Endothelial cell of hepatic sinusoid (primary cell): ENCODE data around the gene TBATA.

Experiments
- in situ Hi-C: cut with HindIII; loops from 2 replicates; pipeline ENCODE4 v1.10.0; 2017; ENCODE audit warnings: low sequenced_read_pairs

The TBATA gene

GRCh38 chr10:70765794-70766594, 19.2 kb downstream of the TBATA start:
- in situ Hi-C loops, result loop anchor here (10.0 to 25.0 kb wide), 2 partner anchors 221 to 329 kb away; partner anchors contain the start of gene NODAL

- in situ Hi-C loops, result loop anchor here (5.0 to 25.0 kb wide), 4 partner anchors 91 to 326 kb away; partner anchors contain the start of genes ADAMTS14 and NODAL
These were observed 21.6 kb downstream of the TBATA start for GRCh38 chr10:70763567-70763966.

GRCh38 chr10:70762441-70763175, 22.6 kb downstream of the TBATA start:
- in situ Hi-C loops, result loop anchor here (5.0 to 25.0 kb wide), 4 partner anchors 90 to 325 kb away; partner anchors contain the start of genes ADAMTS14 and NODAL

- in situ Hi-C loops, result loop anchor here (5.0 to 25.0 kb wide), 4 partner anchors 90 to 325 kb away; partner anchors contain the start of genes ADAMTS14 and NODAL
These were observed 23.3 kb downstream of the TBATA start for GRCh38 chr10:70761727-70762350.

GRCh38 chr10:70761031-70761601, 24.1 kb downstream of the TBATA start:
- in situ Hi-C loops, result loop anchor here (5.0 to 25.0 kb wide), 4 partner anchors 89 to 324 kb away; partner anchors contain the start of genes ADAMTS14 and NODAL

- in situ Hi-C loops, result loop anchor here (5.0 to 25.0 kb wide), 4 partner anchors 88 to 323 kb away; partner anchors contain the start of genes ADAMTS14 and NODAL
These were observed 24.8 kb downstream of the TBATA start for GRCh38 chr10:70760271-70760787.

- in situ Hi-C loops, result loop anchor here (5.0 to 25.0 kb wide), 4 partner anchors 87 to 322 kb away; partner anchors contain the start of genes ADAMTS14 and NODAL
These were observed 25.4 kb downstream of the TBATA start for GRCh38 chr10:70759781-70760180.

GRCh38 chr10:70758757-70759514, 26.2 kb downstream of the TBATA start:
- in situ Hi-C loops, result loop anchor here (25.0 kb wide), 1 partner anchor 322 kb away; the partner anchor contains the start of gene NODAL

GRCh38 chr10:70757856-70758255, 27.3 kb downstream of the TBATA start:
- in situ Hi-C loops, result loop anchor here (25.0 kb wide), 1 partner anchor 321 kb away; the partner anchor contains the start of gene NODAL

- in situ Hi-C loops, result loop anchor here (25.0 kb wide), 1 partner anchor 320 kb away; the partner anchor contains the start of gene NODAL
These were observed 28.3 kb downstream of the TBATA start for GRCh38 chr10:70756700-70757360.

GRCh38 chr10:70753841-70754621, 31.1 kb downstream of the TBATA start:
- in situ Hi-C loops, result loop anchor here (25.0 kb wide), 1 partner anchor 317 kb away; the partner anchor contains the start of gene NODAL

GRCh38 chr10:70753026-70753663, 32.0 kb downstream of the TBATA start:
- in situ Hi-C loops, result loop anchor here (25.0 kb wide), 1 partner anchor 316 kb away; the partner anchor contains the start of gene NODAL

- in situ Hi-C loops, result loop anchor here (25.0 kb wide), 1 partner anchor 315 kb away; the partner anchor contains the start of gene NODAL
These were observed 32.6 kb downstream of the TBATA start for GRCh38 chr10:70752571-70752970.

GRCh38 chr10:70751991-70752390, 33.2 kb downstream of the TBATA start:
- in situ Hi-C loops, result loop anchor here (25.0 kb wide), 1 partner anchor 315 kb away; the partner anchor contains the start of gene NODAL

- in situ Hi-C loops, result loop anchor here (25.0 kb wide), 1 partner anchor 314 kb away; the partner anchor contains the start of gene NODAL
These were observed 33.8 kb downstream of the TBATA start for GRCh38 chr10:70751356-70751755.

GRCh38 chr10:70750156-70750703, 34.9 kb downstream of the TBATA start:
- in situ Hi-C loops, result loop anchor here (25.0 kb wide), 1 partner anchor 313 kb away; the partner anchor contains the start of gene NODAL

GRCh38 chr10:70749756-70750155, 35.4 kb downstream of the TBATA start:
- in situ Hi-C loops, result loop anchor here (25.0 kb wide), 1 partner anchor 312 kb away; the partner anchor contains the start of gene NODAL
